AG04449 (cell line): ENCODE measurements around the gene CYP2A6.
"Not testable (repeated sequence)": the region's sequence is repeated elsewhere in the genome, so short reads cannot be mapped to it uniquely, and the experiment has no call there.

Experiments used
- CTCF ChIA-PET: fragments of 350-600 bp; formaldehyde crosslinking; extraction: SDS; loops from one replicate; lab custom pipeline; 2021; ENCODE audit warnings: antibody characterized with exemption; lab: Yijun Ruan, JAX
- POLR2A ChIA-PET: fragments of 400-600, 350-600 bp; formaldehyde crosslinking; extraction: SDS; loops from one replicate; lab custom pipeline; 2020; ENCODE audit warnings: antibody characterized with exemption, inconsistent platforms; lab: Yijun Ruan, JAX
- DNase-seq: peaks from one replicate; pipeline ENCODE4 v3.0.0-alpha.2; 2010; ENCODE audit warnings: low read depth, low spot score
- H3K4me3 ChIP-seq: 2 replicates; pipeline ENCODE4 v1.5.1; 2011; ENCODE audit warnings: low read depth, mild to moderate bottlenecking, control low read depth, low read length
- CTCF ChIP-seq: IDR thresholded peaks from one replicate; pipeline ENCODE4 v1.5.1; 2011; ENCODE audit warnings: mild to moderate bottlenecking, moderate library complexity, low read length, control low read depth, inconsistent platforms; ENCODE audit not compliant: insufficient read depth; ENCODE audit errors: missing control alignments

CYP2A6 gene

GRCh38 chr19:40850277-40850676 lies at the start of gene CYP2A6:
CYP2A6 (minus strand) TSS chr19:40850447; CDS start chr19:40850426, 21 bp downstream.
- H3K4me3 ChIP-seq, CTCF ChIA-PET, DNase-seq, POLR2A ChIA-PET: not testable (repeated sequence)

GRCh38 chr19:40899964-40900363 lies 49.7 kb upstream of the CYP2A6 start:
- DNase-seq, CTCF ChIA-PET, H3K4me3 ChIP-seq, POLR2A ChIA-PET: not testable (repeated sequence)

- H3K4me3 ChIP-seq, CTCF ChIA-PET, POLR2A ChIA-PET, DNase-seq: not testable (repeated sequence)
Measured at GRCh38 chr19:40896843-40897789, 46.9 kb upstream of the CYP2A6 start.

GRCh38 chr19:40896418-40896796 lies 46.2 kb upstream of the CYP2A6 start:
- ChIA-PET CTCF (no interaction called here), POLR2A (no interaction called here)

GRCh38 chr19:40893112-40893511 lies 42.9 kb upstream of the CYP2A6 start:
- POLR2A ChIA-PET, result no interaction called here
- no peak overlapping the region for H3K4me3 ChIP-seq
- no peak for TF ChIP-seq CTCF
- DNase-seq, result no peak
- CTCF ChIA-PET, result no interaction called here

More at GRCh38 chr19:40896418-40896796, 46.2 kb upstream of the CYP2A6 start:
- DNase-seq, result no peak
- H3K4me3 ChIP-seq, result no peak overlapping the region
- no peak for TF ChIP-seq CTCF

GRCh38 chr19:40889366-40889765 lies 39.1 kb upstream of the CYP2A6 start:
- POLR2A ChIA-PET, result no interaction called here
- no peak for TF ChIP-seq CTCF
- no peak overlapping the region for H3K4me3 ChIP-seq
- no peak for DNase-seq
- CTCF ChIA-PET, result no interaction called here

GRCh38 chr19:40888191-40888590 lies 37.9 kb upstream of the CYP2A6 start:
- no peak for DNase-seq
- no peak overlapping the region for H3K4me3 ChIP-seq
- POLR2A ChIA-PET, result no interaction called here
- CTCF ChIA-PET, result no interaction called here
- TF ChIP-seq CTCF, result no peak

GRCh38 chr19:40884187-40884931 lies 34.1 kb upstream of the CYP2A6 start:
- DNase-seq, CTCF ChIA-PET, POLR2A ChIA-PET, H3K4me3 ChIP-seq: not testable (repeated sequence)

- POLR2A ChIA-PET, H3K4me3 ChIP-seq, CTCF ChIA-PET, DNase-seq: not testable (repeated sequence)
Measured at GRCh38 chr19:40882062-40882461, 31.8 kb upstream of the CYP2A6 start, which contains the start of gene CYP2A7. CYP2A7 (minus strand) TSS chr19:40882231; CDS start chr19:40882210, 21 bp downstream.

GRCh38 chr19:40879349-40879748 lies 29.1 kb upstream of the CYP2A6 start:
- DNase-seq, POLR2A ChIA-PET, CTCF ChIA-PET, H3K4me3 ChIP-seq: not testable (repeated sequence)

GRCh38 chr19:40875526-40875951 lies 25.3 kb upstream of the CYP2A6 start:
- DNase-seq, CTCF ChIA-PET, H3K4me3 ChIP-seq, POLR2A ChIA-PET: not testable (repeated sequence)

- CTCF ChIA-PET, H3K4me3 ChIP-seq: not testable (repeated sequence)
Measured at GRCh38 chr19:40874874-40875273, 24.6 kb upstream of the CYP2A6 start.

More at GRCh38 chr19:40874874-40875273, 24.6 kb upstream of the CYP2A6 start:
- POLR2A ChIA-PET, DNase-seq: not testable (repeated sequence)
